Activated naive CD4-positive, alpha-beta T cell treated with Interleukin-2 at 50 U/mL for 16 hours (primary cell): Measurements from ENCODE around the gene MARK1.

ENCODE experiments used
- DNase-seq: peaks from one replicate; pipeline ENCODE4 v3.0.0-alpha.2; 2020

Gene MARK1

GRCh38 chr1:220527908-220528678 lies at the start of gene MARK1:
Gene MARK1 (plus strand): TSS chr1:220528136. CDS start chr1:220528823, 687 bp downstream.
- DNase-seq: no peak

DNA sequence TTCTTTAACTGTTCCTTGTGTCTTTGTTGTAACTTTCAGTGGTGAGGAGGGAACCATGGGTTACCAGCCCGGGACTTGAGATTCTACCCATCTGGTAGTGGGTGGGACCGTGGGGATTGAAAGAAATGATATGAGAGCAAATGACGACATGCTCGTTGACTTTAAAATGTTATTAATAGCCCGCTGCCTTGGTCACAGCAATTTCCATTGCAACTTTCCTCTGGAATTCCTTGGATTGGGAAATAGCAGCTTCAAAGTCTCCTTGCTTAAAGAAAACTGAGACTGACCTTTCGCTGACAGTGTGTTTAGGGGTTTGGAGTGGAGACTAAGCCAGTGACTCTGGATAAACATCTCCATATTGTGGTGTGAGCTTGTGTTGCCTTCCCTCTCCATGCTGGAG lies 44.2 kb upstream of the MARK1 start:
- no peak for DNase-seq

GRCh38 chr1:220484135-220484534 lies 43.8 kb upstream of the MARK1 start:
- DNase-seq: no peak

GRCh38 chr1:220485131-220485530 lies 42.8 kb upstream of the MARK1 start:
- no peak for DNase-seq

GRCh38 chr1:220485791-220486190 lies 42.1 kb upstream of the MARK1 start:
- no peak for DNase-seq

DNA sequence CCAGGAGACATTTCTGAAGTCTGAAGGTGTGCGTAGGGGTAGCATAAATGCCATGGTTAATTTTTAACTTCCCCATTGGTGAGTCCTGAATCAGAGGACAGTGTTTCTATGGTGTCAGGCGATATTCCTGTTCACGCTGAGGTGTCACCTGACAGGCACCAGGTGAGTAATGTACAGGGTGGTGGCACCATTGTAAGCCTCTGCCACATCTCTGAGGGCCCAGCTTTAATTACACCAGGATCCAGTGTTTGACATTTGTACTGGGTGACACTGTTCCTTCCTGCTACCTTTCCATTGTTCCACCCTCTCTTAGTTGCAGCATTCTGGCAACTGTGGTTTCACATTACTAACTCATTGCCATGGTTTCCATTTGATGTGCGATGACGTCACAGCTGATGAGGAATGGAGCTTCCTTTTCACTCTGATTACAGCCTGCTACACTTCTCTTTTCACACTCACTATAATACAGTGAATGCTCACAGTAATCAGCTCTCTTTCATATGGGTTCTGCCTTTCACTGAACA lies 40.6 kb upstream of the MARK1 start:
- DNase-seq: no peak

- no peak for DNase-seq
These were observed 36.0 kb upstream of the MARK1 start for GRCh38 chr1:220491891-220492290.

- no peak for DNase-seq
These were observed 30.6 kb upstream of the MARK1 start for GRCh38 chr1:220497220-220497947.

DNA sequence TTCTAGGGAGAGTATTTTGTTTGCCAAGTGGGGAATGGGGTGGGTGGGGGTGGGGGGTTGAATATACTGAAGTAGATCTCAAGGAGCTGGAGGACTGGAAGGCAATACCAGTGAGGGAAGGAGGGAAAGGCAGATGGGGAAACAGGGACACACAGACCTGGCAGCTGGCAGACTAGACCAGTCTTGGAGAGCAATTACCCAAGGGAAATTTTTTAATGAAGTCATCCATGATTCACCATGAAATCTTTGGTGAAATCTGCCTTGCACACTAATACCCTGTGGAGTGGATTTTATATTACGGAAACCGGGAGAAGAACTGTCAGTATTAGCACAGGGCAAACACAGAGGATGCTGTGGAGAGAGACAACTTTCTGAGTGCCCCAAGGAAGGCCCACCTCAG lies 29.7 kb upstream of the MARK1 start:
- DNase-seq: no peak

DNA sequence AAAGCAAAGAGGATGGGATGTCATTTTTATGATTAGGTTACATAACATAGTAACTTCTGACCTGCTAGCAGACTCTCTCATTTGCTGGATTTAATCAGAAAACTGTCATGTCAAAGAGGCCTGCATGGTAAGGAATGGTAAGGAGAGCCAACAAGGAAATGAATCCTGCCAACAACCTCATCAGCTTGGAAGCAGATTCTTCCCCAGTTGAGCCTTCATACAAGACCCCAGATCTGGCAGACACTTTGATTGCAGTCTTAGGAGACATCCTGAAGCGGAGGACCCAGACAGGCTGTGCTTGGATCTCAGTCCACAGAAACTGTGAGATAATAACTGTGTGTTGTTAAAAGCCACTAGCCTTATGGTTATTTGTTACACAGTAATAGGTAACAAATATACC lies 27.6 kb upstream of the MARK1 start:
- DNase-seq: no peak

- DNase-seq: no peak
These were observed 23.6 kb upstream of the MARK1 start for GRCh38 chr1:220504329-220504728.

GRCh38 chr1:220507085-220507484 lies 20.9 kb upstream of the MARK1 start:
- DNase-seq: no peak

DNA sequence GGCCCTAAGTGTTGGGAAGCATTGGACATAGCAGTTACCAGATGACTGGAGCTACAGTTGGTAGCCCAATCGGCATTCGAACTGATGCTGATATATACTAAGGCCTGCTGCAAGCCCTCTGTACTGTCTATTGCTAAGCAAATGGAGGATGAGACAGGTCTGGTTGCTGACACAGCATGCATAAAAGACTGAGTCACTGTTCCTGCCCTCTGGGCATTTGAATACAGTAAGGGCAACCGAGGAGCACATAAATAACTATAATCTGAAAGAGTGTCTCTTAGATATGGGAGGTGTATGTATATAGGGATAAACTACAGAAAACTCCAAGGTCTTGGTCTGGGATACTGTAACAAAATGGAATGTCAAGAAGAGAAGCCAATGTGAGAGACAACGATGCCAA lies 16.8 kb upstream of the MARK1 start:
- DNase-seq: no peak

- no peak for DNase-seq
These were observed 16.2 kb upstream of the MARK1 start for GRCh38 chr1:220511785-220512184.

GRCh38 chr1:220513834-220514233 lies 14.1 kb upstream of the MARK1 start:
- no peak for DNase-seq

- no peak for DNase-seq
These were observed 13.7 kb upstream of the MARK1 start for GRCh38 chr1:220514256-220514655.

- no peak for DNase-seq
These were observed 11.8 kb upstream of the MARK1 start for GRCh38 chr1:220516014-220516721.

- no peak for DNase-seq
These were observed 11.3 kb upstream of the MARK1 start for GRCh38 chr1:220516722-220517042.

DNA sequence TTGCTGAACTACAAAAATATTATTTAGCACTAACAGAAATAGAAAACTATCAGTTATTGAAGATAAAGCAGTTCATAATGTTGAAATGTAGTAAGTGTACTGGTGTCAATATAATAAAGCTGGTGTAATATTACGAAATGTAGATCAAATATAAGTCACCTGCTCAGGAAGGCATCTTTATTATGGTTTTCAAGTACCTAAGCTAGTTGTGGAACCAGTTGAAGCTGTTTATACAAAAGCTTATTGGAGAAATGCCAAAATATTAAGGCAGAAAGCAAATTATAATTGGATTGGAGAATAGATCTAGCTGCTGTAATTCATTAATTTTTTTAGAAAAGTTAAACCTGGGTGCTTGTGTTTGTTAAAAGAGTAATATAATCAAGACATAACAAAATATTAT lies 6.2 kb upstream of the MARK1 start:
- no peak for DNase-seq

DNA sequence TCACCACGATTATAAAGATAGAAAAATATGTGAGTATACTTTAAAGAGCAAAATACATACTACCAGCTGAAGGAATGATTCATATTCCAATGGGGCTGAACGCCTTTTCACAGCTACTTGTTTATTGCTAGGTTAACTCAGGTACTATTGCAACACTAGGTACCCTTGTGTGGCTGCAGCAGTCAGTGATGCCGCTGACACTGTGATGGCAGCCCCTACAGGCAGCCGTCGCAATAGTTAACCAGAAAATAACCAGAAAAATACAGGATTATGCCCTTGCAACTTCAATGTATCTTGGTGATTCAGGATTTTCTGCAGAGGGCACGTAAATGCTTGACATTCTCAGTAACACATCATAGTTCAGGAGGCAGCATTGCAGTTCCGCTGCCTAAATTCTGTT lies 1.6 kb upstream of the MARK1 start:
- no peak for DNase-seq

- no peak for DNase-seq
These were observed 543 bp upstream of the MARK1 start for GRCh38 chr1:220527279-220527907.

DNA sequence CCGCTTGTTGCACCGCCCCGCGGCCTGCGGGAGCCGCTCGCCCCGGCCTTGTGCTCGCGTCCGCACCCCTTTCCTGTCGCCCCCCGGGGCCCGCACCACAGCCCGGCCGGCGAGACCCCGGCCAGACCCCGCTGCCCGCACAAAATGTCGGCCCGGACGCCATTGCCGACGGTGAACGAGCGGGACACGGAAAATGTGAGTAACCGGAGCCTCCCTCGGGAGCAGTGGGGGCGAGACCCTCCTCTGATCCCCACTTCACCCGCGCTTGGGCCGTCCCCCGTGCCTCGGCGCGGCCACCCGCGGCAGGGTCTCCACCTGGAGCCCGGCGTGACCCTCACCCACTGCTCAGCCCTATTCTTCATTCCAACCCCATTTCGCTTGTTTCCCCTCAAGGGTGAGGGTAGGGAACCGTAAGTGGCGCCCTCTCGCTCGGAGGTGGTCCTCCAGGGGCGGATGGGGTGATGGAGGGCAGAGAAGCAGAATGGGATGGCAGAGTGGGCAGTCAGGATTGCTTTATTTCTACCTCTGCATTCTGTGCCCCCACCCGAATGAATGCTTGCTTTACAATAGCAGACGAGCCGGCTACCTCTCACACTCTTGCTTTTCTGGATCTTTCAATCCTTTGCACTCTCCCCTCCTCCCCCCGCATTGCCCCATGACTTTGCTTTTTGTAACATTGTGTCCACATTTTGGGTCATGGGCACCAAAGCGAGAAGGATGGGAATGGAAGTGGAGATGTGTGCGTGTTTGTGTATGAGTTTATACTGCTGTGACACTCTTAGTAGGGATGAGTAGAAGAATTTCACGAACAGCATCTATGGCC lies 954 bp downstream of the MARK1 start:
- DNase-seq: no peak
